Thyroid gland (tissue), 4 donors: Measurements from ENCODE around the gene ACVR2B.

Experiments
- CTCF ChIP-seq, 6 experiments: fragments of 200-600 bp in 3 of 6; fragments of 450-650 bp in 3 of 6; sonication (generic) in 3 of 6; IDR thresholded peaks; one replicate each; pipeline ENCODE4 v1.5.1; 2016 to 2019; ENCODE audit warnings: antibody characterized with exemption in 6 of 6, mild to moderate bottlenecking in 2 of 6, inconsistent platforms in 1 of 6, moderate library complexity in 1 of 6
- POLR2A ChIP-seq, 2 donors: fragments of 450-650 bp; IDR thresholded peaks; one replicate each; pipeline ENCODE4 v1.6.1; 2017; ENCODE audit warnings: antibody characterized with exemption in 2 of 2, mild to moderate bottlenecking in 2 of 2, moderate library complexity in 1 of 2

GRCh38 chr3:38482951-38483350 is 29.3 kb downstream of the ACVR2B start:
- TF ChIP-seq CTCF (IDR thresholded peaks at IDR 0.05): no peak
- no peak for TF ChIP-seq POLR2A (IDR thresholded peaks at IDR 0.05)
